Measurements from ENCODE around the gene PFKM. TPM values are rescaled to one million over a fixed set of nuclear protein-coding genes. Genes with fewer than 3 reads are reported as not detected.

PFKM gene
- total RNA-seq, 4 donors from 2014 or later = 15.1 to 28.1 (median 26.0) TPM

DNA sequence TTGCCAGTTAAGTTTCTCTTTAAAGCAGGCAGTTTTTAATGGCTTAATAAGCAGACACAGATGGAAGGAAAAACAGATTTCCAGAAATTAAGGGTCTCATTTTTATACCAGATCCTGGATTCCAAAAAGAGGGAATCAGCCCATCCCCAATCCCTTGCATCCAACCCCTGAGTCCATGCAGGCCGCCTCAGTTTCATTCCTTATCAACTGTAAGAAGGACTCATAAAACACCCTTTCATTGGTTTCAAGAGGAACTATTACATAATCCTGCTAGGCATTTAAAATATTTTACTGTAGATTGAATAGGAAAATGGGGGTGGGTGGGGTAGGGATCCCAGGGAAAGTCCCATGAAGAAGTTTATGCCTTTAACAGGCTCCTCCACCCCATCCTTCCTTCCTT, 73.7 kb downstream of the PFKM start:
- intact Hi-C loops (cut with DNase I; ENCODE audit: low total_unique reads) = no loop called here
- H3K4me3 ChIP-seq (ENCODE audit: low read depth, poor library complexity, severe bottlenecking) = no peak overlapping the region
- DNase-seq (ENCODE audit: low spot score in 2 of 2) = no peak
- 91 to 93% methylated on average over 1 of the region's 1 CpG for WGBS, 2 donors
- TF ChIP-seq CTCF (IDR thresholded peaks at IDR 0.05) (no peak), POLR2A (IDR thresholded peaks at IDR 0.05) (no peak)

DNA sequence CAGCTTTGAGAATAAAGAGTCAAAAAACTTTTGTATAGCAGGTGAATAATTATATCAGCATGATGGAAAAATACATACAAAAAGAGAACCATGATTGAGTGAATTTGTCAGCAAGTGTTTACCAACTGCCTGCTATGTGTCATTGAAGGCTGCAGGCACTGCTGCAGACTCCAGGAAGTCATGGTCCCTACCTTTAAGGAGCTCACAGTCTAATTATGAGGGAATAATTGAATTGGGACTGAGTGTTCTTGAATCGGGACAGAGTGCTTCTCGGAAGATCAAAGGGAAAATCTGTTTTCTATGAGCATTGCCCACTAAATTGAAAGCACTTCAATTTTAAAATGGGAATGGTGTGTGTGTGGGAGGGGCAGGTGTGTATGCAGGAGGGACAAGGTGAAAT, 74.5 kb downstream of the PFKM start:
- WGBS, 2 donors = 56 to 63% methylated on average over 2 of the region's 2 CpGs
- intact Hi-C loops (cut with DNase I; ENCODE audit: low total_unique reads) = no loop called here
- no peak for TF ChIP-seq POLR2A (IDR thresholded peaks at IDR 0.05)
- no peak for TF ChIP-seq CTCF (IDR thresholded peaks at IDR 0.05)
- no peak for DNase-seq (ENCODE audit: low spot score in 2 of 2)
- no peak overlapping the region for H3K4me3 ChIP-seq (ENCODE audit: low read depth, poor library complexity, severe bottlenecking)

DNA sequence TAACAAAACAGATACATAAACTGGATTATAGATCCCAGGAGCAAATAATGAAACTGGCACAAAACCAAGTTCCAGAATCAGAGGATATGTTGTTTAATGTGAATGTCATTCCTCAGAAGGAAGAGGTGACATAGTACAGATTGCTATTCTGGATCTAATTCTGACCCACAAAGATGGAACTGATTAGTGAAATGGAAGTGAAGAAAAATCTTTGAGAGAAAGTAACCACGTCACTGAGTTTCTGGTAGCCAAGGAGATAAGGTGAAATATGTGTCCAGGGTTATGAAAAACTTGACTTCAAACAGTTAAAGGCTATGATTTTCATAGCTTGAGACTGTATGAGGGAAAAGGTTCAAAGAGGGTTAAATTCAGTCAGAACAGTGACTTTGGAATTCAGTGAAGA, 75.6 kb downstream of the PFKM start:
- intact Hi-C loops (cut with DNase I; ENCODE audit: low total_unique reads) = no loop called here
- WGBS, 2 donors = 47 to 59% methylated on average over 1 of the region's 1 CpG
- no peak for DNase-seq (ENCODE audit: low spot score in 2 of 2)
- H3K4me3 ChIP-seq (ENCODE audit: low read depth, poor library complexity, severe bottlenecking) = no peak overlapping the region
- TF ChIP-seq CTCF (IDR thresholded peaks at IDR 0.05) (no peak), POLR2A (IDR thresholded peaks at IDR 0.05) (no peak)

Small RNAs within 50 kb of the gene (microRNA-seq; reads per million reads assigned to microRNA genes)
- 1.4 to 2.3 reads per million in 2 donors for gene MIR6505 (ENCODE audit: borderline number of aligned reads in 1 of 2, borderline replicate concordance in 2 of 2)

Other genes with a start within 250 kb of the PFKM start
- 10 to 100 TPM; 35.9 to 58.1 (median 39.4) TPM for gene VDR, start 214.4 kb upstream of the PFKM start, total RNA-seq
- gene TMEM106C, start 155.8 kb upstream of the PFKM start, total RNA-seq = 10 to 100 TPM; 40.9 to 56.7 (median 42.3) TPM
- gene COL2A1, start 114.9 kb upstream of the PFKM start, total RNA-seq = under 1 TPM in 2 of 4 donors, not detected in 2; 0.07 to 0.26 TPM
- gene SENP1, start 13.3 kb upstream of the PFKM start, total RNA-seq = 10 to 100 TPM; 14.3 to 19.4 (median 17.3) TPM
- 10 to 100 TPM; 26.5 to 31.0 (median 27.9) TPM for gene ASB8, start 38.2 kb downstream of the PFKM start, total RNA-seq
- gene CCDC184, start 64.3 kb downstream of the PFKM start, total RNA-seq = under 1 TPM in 3 of 4 donors, not detected in 1; 0.13 to 0.36 (median 0.22) TPM
- not detected for gene OR10AD1, start 83.9 kb downstream of the PFKM start, total RNA-seq
- gene ZNF641, start 231.6 kb downstream of the PFKM start, total RNA-seq = 10 to 100 TPM in 3 of 4 donors, 1 to 10 TPM in 1; 7.8 to 14.1 (median 12.1) TPM